HG02588 (cell line): Measurements from ENCODE around the gene JAG2.

Experiments
- ATAC-seq: cut with Tn5 transposase; IDR thresholded peaks from one replicate; pipeline ENCODE4 v1.9.1; 2021; ENCODE audit warnings: mild to moderate bottlenecking, moderate library complexity; ENCODE audit not compliant: unreplicated experiment

JAG2 gene

DNA sequence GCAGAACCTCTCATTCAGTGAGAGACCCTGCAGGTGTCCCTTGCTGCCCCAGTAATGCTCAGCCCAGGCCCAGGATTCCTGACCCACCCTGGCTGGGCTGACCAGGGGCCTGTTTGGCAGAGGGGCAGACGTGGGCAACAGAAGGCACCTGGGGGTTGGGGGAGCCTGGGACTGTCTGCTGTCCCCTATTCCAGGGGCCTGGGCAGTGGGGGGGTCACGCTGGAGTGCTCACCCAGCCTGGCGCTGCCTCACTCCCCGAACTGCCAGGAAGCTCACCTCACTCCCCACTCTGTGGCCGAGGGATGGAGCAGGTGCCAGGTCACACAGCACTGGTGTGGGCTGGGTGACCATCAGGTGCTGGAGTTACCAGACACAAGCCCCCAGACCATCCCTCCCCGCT, 35.1 kb upstream of the JAG2 start:
- ATAC-seq, result no peak

DNA sequence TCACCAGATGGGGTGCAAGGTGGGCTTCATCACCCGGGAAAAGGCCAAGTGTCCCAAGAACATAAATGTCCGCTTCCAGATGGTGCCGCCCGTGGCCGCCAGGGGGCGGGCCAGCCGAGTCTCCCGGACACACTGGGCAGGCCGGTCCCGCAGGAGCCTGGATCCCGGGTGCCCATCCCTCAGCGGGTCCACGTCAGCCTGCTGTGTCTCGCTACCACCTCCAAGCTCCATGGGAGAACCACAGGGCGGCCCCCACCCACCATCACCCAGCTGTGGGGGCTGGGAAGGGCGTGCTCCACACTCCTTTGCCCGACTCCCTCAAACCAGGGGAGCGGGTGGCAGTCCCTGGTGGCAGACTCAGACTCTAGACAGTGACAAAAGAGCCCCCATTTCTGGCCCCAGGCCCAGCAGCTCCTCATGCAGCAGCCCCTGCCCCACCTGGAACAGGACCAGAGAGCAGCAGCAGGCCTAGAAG, 34.5 kb upstream of the JAG2 start:
- ATAC-seq, result no peak

DNA sequence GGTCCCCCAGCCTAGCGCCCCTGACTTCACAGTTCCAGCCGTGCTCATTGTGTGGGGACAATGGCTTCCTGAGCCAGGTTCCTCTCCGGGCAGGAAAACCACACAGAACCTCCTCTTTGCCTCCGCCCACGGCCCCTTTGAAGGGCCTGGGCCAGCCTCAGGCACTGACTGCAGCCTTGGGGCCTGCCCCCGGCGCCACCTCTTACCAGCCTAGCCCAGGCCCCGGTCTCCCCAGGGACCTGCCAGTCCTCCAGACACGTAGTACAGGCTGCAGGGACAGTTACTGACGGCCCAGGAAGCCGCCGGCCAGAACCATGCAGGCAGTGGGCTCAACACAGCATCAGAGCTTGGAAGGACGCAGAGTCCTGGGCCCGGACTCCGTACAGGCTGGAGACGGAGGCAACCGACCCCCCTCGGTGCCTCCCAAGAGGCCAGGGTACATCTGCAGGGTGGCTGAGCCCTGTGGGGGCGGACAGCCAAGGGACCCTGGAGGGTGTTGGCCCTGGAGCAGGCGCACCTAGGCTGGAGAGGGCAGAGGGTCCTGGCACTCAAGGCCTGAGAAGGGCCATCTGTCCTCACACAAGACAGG, 33.4 kb upstream of the JAG2 start:
- ATAC-seq, result no peak

DNA sequence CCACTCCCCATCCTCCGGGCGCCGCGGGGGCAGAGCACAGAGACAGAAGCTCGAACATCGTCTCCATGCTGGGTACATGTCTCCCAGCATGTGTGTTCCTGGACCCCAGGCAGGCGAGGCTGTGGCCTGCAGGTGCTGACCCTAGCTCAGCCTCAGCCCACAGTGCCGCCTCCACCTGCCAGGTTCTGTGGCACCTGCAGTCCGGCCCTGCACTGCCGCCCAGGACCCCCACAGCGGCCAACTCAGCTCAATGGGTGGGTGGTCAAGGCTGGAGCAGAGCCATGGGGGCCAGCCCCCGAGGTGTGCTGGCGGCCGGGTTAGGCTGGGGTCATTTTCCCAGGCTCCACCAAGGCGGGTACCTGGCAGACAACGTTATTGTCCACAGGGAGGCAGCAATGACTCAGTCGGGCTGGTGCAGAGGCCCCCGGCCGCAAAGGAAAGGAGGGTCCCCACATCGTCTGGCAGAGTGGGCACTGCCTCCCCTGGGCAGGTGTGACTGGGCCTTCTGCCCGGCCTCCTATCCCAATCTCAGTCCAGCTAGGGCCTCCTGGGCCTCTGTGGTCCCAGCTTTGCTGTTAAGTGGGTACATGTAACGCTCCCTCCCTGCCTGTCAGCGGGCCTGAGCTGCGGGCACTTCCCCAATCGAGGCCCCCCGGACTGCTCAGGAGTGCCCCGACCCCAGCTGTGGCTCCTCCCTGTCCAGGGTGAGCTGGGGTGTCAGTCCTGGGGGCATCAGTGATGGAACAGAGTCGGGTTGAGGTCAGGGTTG, 32.8 kb upstream of the JAG2 start:
- ATAC-seq, result no peak

DNA sequence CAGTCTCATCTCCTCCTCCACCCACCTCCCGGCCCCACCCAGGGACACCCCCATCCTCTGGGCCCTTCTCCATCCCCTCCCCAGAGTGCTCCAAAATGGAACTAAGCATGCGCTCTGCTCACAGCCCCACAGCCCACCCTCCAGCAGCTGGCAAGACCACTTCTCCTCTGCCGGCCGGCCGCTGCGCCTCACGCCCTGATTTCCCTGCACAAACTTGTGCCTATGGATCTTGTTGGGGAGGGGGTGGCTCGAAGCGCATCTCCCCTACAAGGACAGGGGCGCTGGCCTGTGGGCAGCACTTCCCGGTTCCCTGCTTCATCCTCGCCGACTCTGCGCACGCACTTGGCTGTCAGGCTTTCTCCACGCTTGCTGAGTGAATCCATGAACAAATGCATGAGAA, 32.1 kb upstream of the JAG2 start:
- ATAC-seq, result no peak

DNA sequence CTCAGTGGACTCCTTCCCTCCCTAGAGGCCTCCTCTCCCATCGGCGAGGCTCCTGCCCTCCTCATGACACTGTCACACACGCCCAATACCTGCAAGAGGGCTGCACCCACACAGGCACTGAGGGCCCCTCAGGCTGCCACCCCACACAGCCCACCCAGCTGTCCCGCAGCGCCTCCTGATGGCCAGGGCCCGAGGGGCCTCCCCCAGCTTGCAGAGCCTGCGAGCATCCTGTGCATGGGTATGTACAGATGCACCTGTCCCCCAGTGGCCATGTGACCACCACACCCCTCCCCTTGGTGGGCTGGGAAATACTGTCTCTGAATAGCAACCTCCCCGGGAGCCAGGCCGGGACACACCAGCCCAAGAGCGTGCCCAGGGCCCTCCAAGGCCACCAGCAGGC, 31.5 kb upstream of the JAG2 start:
- no peak for ATAC-seq

DNA sequence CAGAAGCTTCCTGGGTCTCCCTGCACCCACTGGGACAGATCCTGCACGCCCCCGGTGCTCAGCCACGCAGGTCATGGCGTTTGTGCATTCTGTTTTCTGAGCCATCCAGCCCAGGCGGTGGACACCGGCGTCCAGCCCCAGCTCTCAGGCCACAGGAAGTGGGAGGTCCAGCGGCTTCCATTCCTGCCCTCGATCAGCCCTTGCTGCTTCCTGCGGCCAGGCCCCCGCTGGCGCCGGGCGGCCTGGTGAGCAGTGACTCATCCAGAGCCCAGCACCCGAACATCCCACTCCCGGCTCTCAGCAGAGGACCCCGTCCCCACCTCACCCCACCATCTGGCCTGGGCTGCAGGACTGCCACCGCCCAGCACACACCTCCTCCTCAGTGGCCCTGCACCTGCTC, 30.5 kb upstream of the JAG2 start:
- no peak for ATAC-seq

DNA sequence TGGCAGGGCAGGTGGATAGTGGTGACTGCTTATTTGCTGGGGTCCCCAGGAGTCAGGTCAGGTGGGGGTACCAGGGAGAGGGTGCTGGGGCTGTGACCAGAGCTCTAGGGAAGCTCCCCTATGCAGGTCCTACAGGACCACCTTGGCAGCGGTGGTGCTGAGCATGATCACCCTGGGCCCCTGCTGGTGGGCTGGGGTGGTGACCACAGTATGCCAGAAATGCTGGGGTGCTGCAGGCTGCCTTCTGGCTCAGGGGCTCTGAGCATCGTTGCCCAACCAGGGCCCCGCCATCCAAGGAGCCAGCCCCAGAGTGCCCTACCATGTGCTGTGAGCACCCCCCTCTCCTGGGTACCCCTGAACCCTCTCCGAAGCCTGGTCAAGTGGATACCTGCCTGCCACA, 30.0 kb upstream of the JAG2 start:
- no peak for ATAC-seq

DNA sequence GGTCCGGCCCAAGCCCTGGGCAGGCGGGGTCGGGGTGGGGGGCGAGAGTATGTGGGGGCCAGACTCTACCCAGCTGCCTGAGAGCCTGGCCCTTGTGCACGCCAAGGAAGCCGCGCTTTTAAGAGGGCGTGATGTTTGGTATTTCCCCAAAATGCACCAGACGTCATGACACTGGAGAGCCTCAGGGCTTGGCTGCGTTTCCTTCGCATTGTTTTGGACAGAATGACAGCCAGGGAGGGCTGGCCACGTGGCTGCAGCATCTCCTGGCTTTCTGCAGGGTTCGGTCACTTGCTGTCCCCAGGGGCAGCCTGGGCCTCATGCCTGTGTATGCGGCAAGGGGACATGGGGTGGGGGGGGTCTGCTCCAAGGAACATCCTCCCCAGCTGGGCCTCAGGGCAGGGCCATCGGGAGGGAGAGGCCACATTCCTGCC, 28.6 kb upstream of the JAG2 start:
- ATAC-seq, result no peak

DNA sequence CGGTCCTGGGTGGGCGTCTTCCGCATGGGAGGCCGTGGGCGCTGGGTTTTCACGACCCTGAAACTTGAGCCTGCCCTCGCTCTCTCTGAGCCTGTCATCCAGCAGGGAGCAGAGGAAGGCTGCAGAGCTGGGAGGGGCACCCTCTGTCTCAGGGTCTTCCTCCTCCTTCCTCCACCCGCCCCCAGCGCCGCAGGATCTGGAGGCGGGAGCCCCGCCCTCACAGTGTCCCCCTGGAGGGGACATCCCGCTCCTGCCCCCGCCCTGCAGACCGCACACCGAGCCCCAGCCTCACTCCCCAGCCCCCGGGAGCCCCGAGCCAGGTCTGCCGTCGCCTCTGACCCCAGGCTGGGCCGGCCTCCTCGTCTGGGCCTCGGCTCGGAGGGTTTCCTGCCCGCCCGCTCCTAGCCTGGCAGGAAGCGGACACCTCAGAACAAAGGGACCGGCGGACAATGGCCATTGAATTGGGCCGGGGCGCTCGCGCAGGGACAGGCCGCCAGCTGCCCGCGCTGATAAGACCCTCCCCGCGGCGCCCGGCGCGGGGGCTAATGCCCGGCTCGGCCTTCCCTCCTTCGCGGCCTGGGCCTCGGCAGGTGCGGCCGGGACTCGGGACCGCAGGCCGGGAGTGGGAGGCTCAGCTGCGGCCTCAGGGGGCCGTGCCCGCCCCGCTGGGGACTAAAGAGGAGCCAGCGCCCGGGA, 27.8 kb upstream of the JAG2 start:
- no peak for ATAC-seq

DNA sequence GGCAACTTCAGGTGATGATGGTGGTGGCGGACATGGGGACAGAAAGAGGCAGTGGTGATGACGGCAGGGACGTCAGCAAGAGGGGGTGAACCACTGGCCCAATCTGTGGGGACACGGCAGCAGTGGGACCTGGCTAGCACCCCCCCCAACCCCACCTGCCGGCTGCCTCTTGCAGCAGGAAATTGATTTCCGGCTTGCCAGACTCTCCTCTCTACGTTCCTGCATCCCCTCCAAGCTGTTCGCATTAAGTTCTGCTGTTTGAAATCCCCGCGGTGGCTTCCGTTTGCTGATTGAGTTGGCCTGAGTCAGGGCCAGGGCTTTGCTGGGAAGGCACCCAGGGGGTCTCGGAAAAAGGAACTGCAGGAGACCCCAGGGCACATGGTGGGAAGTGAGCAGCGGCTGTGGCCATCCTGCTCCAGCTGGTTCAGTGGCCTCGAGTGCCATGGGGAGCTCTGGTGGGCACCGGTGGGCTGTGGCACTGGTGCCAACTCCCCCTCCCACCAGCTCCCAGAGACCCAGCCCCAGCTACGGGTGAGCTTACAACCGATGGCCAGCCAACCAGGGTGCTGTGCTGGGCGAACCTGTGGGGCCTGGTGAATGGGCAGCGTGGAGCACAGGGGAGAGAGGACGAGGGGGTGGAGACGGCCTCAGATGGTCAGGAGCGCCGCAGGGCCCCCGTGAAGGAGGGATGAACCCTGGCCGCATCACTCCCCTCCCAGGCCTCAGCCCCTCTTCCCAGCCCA, 27.1 kb upstream of the JAG2 start:
- no peak for ATAC-seq

DNA sequence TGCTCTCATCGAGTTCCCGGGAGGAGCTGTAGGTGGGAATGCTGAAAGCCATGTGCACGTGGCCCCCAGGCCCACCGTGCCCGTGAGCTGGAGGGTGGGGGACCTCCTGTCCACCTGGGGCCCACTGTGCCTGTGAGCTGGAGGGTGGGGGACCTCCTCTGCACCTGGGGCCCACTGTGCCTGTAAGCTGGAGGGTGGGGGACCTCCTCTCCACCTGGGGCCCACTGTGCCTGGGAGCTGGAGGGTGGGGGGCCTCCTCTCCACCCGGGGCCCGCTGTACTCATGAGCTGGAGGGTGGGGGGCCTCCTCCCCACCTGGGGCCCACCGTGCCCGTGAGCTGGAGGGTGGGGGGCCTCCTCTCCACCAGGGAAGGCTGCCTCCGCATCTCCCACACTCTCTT, 26.5 kb upstream of the JAG2 start:
- no peak for ATAC-seq

DNA sequence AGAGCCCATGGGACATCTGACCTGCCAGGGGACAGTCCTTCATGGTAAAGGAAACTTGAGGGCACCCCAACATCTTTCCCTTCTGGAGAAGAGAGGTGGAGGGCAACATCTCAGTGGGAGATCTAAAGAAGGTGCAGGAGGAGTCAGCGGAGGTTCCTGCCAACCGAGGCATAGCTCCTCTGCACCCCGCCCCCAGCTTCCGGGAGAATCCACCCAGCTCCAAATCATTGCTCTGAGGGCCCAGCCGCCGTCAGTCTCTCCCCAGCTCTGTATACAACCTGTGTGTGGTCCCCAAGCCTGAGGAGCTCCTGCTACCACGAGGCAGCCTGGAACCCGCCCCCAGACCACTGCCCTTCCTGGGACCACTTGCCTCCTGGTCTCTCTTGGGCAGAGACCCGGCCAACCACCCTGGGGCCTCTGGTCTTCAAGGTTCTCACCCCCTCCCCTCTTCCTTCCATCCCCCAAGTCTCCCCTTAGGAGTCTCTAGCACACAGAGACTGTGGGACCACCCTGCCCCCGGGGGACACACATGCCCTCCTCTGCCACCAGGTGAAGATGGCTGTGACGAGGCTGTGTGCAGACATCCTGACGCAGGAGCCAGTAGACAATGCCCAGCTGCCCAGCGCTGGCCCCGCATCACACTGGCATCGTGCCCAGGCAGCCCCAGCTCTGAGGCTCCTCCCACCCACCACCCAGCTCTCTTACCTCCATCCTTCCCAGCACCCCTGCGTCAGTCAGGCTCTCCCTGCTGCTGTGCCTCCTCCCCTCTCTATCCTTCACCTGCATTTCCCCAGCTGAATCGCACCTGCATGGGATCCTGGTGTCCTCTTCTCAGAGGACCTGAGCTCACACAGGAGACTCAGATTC, 25.6 kb upstream of the JAG2 start:
- no peak for ATAC-seq

DNA sequence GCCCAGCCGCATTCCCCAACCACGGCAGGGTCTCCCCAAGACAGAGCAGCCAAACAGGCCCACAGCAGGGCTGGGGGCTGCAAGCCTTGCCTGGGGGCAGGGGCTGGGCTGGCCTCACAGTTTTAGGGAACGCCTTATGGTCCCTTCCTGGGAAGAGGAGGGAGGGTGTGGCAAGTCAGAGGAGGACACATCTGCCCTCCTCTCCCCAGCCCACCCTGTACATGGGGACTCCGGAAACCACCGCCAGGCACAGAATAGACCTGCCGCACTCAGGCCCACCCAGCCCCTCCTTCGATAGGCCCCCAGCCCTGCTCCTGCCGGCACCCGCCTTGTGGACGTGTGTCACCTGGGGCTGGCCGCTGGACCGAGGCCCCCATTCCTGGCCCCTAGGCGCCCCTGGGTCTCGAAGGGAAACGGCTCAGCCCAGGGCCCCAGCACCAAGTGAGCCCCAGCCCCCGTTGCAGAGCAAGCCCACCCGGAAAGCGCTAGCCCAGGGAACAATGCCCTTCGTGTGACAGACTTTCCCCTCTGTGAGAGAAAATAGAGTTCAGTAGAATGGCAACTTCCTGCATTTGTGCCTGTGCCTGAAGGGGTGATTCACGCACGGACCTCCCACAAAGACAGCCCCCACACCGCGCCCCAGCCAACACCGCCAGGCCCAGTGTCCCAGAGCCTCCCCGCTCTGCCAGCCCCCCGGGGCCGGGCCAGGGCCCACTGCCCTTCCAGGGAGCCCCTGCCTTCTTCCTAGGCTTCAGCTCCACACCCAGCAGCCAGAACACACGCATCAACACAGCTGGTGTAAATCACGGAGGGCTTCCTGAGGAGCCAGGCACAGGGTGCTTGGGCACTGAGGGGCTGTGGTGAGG, 24.5 kb upstream of the JAG2 start:
- no peak for ATAC-seq

DNA sequence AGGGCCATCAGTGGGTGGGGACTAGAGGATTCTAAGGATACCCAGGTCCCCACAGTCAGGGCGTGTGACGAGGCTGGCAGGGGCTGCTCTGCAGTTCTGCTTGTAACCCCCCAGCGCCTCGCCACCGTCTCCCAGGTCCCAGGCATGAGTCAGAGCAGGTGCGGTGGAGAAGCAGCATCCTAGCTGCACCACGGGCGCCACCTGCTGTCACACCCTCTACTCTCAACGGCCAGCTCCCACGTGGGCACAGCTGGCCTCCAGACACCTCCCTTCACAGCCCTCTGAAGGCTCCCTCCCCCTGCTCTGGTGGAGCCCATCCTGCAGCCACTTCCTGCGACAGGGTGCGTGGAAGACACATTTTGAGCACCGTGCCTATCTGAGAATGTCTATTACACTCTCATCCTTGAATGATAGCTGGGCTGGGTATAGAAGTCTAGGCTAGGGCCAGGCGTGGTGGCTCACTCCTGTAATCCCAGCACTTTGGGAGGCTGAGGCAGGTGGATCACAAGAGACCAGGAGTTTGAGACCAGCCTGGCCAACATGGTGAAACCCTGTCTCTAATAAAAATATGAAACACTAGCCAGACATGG, 19.5 kb upstream of the JAG2 start:
- no peak for ATAC-seq

DNA sequence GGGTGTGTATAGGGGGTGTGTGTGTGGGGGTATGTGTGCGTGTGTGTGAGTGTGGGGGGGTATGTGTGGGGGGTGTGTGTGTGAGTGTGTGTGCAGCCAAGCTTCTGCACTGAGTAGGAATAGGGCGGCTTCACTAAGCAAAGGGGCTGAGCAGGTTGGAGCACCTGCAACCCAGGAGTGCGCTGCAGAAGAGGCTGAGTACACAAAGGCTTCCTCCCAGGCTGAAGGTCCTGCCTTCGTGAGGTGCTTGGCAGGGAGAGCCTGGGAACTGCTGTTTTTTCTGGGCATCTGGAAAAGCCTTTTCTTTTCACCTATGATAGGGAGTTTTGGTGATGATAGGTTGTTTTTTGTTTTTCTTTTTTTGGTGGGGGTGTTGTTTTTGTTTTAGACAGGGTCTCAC, 18.5 kb upstream of the JAG2 start:
- no peak for ATAC-seq

DNA sequence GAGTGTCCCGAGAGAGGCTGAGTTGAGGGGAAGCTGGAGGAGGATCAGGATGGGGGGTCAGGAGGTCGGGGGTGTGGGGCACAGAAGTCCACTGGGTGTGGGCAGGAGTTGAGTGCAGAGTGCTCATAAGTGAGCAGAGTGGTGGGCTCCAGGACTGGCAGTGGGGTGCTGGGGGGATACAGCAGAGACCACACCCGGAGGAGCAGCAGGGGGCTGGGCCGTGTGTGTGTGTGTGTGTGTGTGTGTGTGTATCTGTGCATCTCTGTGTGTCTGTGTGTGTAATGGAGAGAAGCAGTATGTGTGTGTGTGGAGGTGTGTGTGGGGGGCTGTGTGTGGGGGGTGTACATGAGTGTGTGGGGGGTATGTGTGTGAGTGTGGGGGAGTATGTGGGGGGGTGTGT, 17.4 kb upstream of the JAG2 start:
- ATAC-seq, result no peak

DNA sequence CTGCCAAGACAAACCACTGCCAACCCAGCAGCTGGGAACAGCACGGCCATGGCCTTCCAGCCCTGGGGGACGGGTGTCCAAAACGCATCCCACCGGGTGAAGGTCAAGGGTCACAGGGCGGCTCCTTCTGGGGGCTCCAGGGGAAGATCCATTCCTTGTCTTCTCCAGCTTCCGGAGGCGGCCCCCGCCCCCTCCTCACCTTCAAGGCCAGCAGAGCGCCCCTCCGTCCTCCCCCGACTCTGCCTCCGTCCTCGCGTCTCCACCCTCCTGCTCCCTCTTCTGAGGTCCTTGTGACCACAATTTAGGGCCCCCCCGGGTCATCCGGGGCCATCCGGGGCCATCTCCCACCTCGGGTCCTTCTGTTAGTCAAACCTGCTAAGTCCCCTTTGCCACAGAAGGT, 16.4 kb upstream of the JAG2 start:
- no peak for ATAC-seq

DNA sequence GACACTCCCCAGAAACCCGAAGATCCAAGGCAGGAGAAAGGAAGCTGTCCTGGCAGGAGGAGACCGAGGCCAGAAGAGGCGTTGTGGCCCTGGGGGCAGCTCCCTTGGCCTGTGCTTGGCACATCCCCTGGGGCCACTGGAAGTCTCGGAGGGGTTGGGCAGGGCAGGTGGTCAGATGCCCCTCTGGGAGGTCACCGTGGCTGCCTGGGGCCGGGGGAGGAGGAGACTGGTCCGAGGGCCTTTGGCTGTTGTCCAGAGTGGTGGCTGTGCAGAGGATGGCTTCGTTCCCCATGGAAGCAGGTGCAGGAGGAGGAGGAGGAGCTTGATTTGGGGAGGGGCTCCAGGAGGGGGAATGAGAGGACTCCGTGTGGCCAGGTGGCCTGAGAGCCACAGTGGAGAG, 15.9 kb upstream of the JAG2 start:
- no peak for ATAC-seq
